MM.1S (cell line): Measurements from ENCODE around the gene KCNIP3.

Experiments used
- EZH2 ChIP-seq: fragments of 300-600 bp; sonication (generic); optimal IDR thresholded peaks from 2 replicates; pipeline ENCODE3; 2017; ENCODE audit warnings: low read depth, mild to moderate bottlenecking, antibody characterized with exemption, low read length, mixed read lengths
- TF ChIP-seq, protein P1 (sequence below): fragments of 300-600 bp; sonication (generic); IDR thresholded peaks from 2 replicates; pipeline ENCODE4 v1.5.1; 2016; ENCODE audit warnings: antibody characterized with exemption, low read length, mixed read lengths

- TF ChIP-seq, protein P1, sequence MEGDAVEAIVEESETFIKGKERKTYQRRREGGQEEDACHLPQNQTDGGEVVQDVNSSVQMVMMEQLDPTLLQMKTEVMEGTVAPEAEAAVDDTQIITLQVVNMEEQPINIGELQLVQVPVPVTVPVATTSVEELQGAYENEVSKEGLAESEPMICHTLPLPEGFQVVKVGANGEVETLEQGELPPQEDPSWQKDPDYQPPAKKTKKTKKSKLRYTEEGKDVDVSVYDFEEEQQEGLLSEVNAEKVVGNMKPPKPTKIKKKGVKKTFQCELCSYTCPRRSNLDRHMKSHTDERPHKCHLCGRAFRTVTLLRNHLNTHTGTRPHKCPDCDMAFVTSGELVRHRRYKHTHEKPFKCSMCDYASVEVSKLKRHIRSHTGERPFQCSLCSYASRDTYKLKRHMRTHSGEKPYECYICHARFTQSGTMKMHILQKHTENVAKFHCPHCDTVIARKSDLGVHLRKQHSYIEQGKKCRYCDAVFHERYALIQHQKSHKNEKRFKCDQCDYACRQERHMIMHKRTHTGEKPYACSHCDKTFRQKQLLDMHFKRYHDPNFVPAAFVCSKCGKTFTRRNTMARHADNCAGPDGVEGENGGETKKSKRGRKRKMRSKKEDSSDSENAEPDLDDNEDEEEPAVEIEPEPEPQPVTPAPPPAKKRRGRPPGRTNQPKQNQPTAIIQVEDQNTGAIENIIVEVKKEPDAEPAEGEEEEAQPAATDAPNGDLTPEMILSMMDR = no peak
- no peak for TF ChIP-seq EZH2
Observed at GRCh38 chr2:95281071-95281470, 16.1 kb upstream of the KCNIP3 start.
